GM12878 (cell line): ENCODE measurements around the gene NTN3. TPM values are rescaled to one million over a fixed set of nuclear protein-coding genes. Genes with fewer than 3 reads are reported as not detected.

ENCODE experiments used
- ATF7 ChIP-seq: fragments of 450-650 bp; IDR thresholded peaks from 2 replicates; pipeline ENCODE4 v1.6.1; 2016; ENCODE audit warnings: low read depth, mild to moderate bottlenecking
- BRCA1 ChIP-seq: IDR thresholded peaks from 2 replicates; pipeline ENCODE4 v1.6.1; 2011; ENCODE audit warnings: low read depth, low read length, improper control_type of control experiment
- CBX5 ChIP-seq: sonication (generic); IDR thresholded peaks from 2 replicates; pipeline ENCODE4 v1.6.1; 2016; ENCODE audit warnings: low read depth, moderate library complexity, mild to moderate bottlenecking, inconsistent platforms
- CHD1 ChIP-seq: IDR thresholded peaks from 2 replicates; pipeline ENCODE4 v1.6.1; 2012; ENCODE audit warnings: low read depth, low read length, improper control_type of control experiment
- EGR1 ChIP-seq, 2 experiments: IDR thresholded peaks; 1 replicate in 1 of 2; 2 replicates in 1 of 2; pipeline ENCODE4 v1.6.1; 2011 to 2012; ENCODE audit warnings: low read depth in 2 of 2, low read length in 2 of 2, borderline replicate concordance in 1 of 2, mild to moderate bottlenecking in 1 of 2, moderate library complexity in 1 of 2
- HDAC6 ChIP-seq: fragments of 200-600 bp; sonication (generic); IDR thresholded peaks from one replicate; pipeline ENCODE4 v1.8.0; 2017; ENCODE audit warnings: antibody characterized with exemption; ENCODE audit not compliant: unreplicated experiment
- IKZF1 ChIP-seq: fragments of 450-650 bp; conservative IDR thresholded peaks from 2 replicates; pipeline ENCODE4 v1.6.1; 2017; ENCODE audit warnings: antibody characterized with exemption, mild to moderate bottlenecking
- IKZF2 ChIP-seq, 2 experiments: fragments of 450-650 bp; IDR thresholded peaks; 2 replicates each; pipeline ENCODE4 v1.6.1; 2017; ENCODE audit warnings: mild to moderate bottlenecking in 2 of 2, moderate library complexity in 2 of 2
- MAX ChIP-seq: IDR thresholded peaks from 2 replicates; pipeline ENCODE4 v1.6.1; 2012; ENCODE audit warnings: low read depth, low read length, improper control_type of control experiment
- NBN ChIP-seq: fragments of 450-650 bp; IDR thresholded peaks from 2 replicates; pipeline ENCODE4 v1.6.1; 2016
- NFIC ChIP-seq: IDR thresholded peaks from 2 replicates; pipeline ENCODE4 v1.6.1; 2012; ENCODE audit warnings: low read depth, mild to moderate bottlenecking, inconsistent platforms, low read length, moderate library complexity
- NFYB ChIP-seq: IDR thresholded peaks from 2 replicates; pipeline ENCODE4 v1.6.1; 2011; ENCODE audit warnings: low read depth, mild to moderate bottlenecking, low read length, improper control_type of control experiment, moderate library complexity; ENCODE audit not compliant: insufficient read depth
- NR2C1 ChIP-seq: fragments of 450-650 bp; IDR thresholded peaks from 2 replicates; pipeline ENCODE4 v1.6.1; 2017; ENCODE audit warnings: antibody characterized with exemption, mild to moderate bottlenecking, moderate library complexity
- POLR2AphosphoS2 ChIP-seq: IDR thresholded peaks from 2 replicates; pipeline ENCODE4 v1.6.1; 2011; ENCODE audit warnings: low read depth, mild to moderate bottlenecking, low read length, improper control_type of control experiment, moderate library complexity
- RAD21 ChIP-seq: IDR thresholded peaks from 2 replicates; pipeline ENCODE4 v1.6.1; 2011; ENCODE audit warnings: mild to moderate bottlenecking, low read depth, low read length, moderate library complexity; ENCODE audit not compliant: insufficient read depth
- RBBP5 ChIP-seq: fragments of 200-600 bp; sonication (generic); conservative IDR thresholded peaks from 2 replicates; pipeline ENCODE4 v1.6.1; 2016
- STAT3 ChIP-seq: IDR thresholded peaks from 2 replicates; pipeline ENCODE4 v1.6.1; 2011; ENCODE audit warnings: low read depth, low read length, improper control_type of control experiment
- TARDBP ChIP-seq: IDR thresholded peaks from 2 replicates; pipeline ENCODE4 v1.6.1; 2016; ENCODE audit warnings: borderline replicate concordance
- TCF7 ChIP-seq: IDR thresholded peaks from 2 replicates; pipeline ENCODE4 v1.6.1; 2014; ENCODE audit warnings: antibody characterized with exemption, borderline replicate concordance
- ZNF622 ChIP-seq: fragments of 450-650 bp; IDR thresholded peaks from 2 replicates; pipeline ENCODE4 v1.6.1; 2017; ENCODE audit warnings: mild to moderate bottlenecking, inconsistent platforms
- ZZZ3 ChIP-seq: IDR thresholded peaks from 2 replicates; pipeline ENCODE4 v1.6.1; 2011; ENCODE audit warnings: low read depth; ENCODE audit not compliant: control insufficient read depth, insufficient read length
- polyA plus RNA-seq, 11 experiments: library from polyadenylated mRNA; depleted of rRNA in 4 of 11; unstranded in 6 of 11; stranded (reverse) in 5 of 11; fragments of >200 nt; fragmentation: Nextera tagmentation in 4 of 11; fragmentation: Illumina TruSeq in 1 of 11; extraction: Ambion mirVana in 4 of 11; extraction: Trizol in 1 of 11; gene quantifications; 1 replicate in 1 of 11; 2 replicates in 10 of 11; pipeline versions ENCODE4 v1.2.1 to v1.2.3, GENCODE V29; 2011 to 2016; ENCODE audit warnings: inconsistent platforms in 2 of 11, missing spikeins in 2 of 11, low read depth in 1 of 11
- total RNA-seq, 4 experiments: library from RNA; depleted of rRNA in 3 of 4; stranded (reverse); fragments of >200 nt in 3 of 4; fragmentation: Illumina TruSeq in 1 of 4; extraction: Trizol in 1 of 4; gene quantifications; 2 replicates each; pipeline versions ENCODE4 v1.2.1 to v1.2.3, GENCODE V29; 2013 to 2021
- TF ChIP-seq, protein P1 (sequence below): IDR thresholded peaks from 2 replicates; pipeline ENCODE4 v1.6.1; 2011; ENCODE audit warnings: low read depth, mild to moderate bottlenecking, low read length, moderate library complexity, borderline replicate concordance; ENCODE audit errors: extremely low read depth
- TF ChIP-seq, protein P2 (sequence below): fragments of 450-650 bp; IDR thresholded peaks from 2 replicates; pipeline ENCODE4 v1.6.1; 2016; ENCODE audit warnings: mild to moderate bottlenecking, moderate library complexity, borderline replicate concordance
- TF ChIP-seq, protein P3 (sequence below), 3 experiments: IDR thresholded peaks in 2 of 3; conservative IDR thresholded peaks in 1 of 3; 2 replicates each; pipeline ENCODE4 v1.5.1; 2011; ENCODE audit warnings: low read depth in 3 of 3, low read length in 3 of 3, mild to moderate bottlenecking in 3 of 3, control low read depth in 2 of 3, moderate library complexity in 2 of 3, inconsistent platforms in 1 of 3, mixed read lengths in 1 of 3; ENCODE audit not compliant: control insufficient read depth in 2 of 3, insufficient read depth in 1 of 3; ENCODE audit errors: extremely low read depth in 1 of 3

NTN3 gene
- total and polyA plus RNA-seq, 10 of the 15 experiments (the other 5 are each of a cell fraction or from before 2014, with no cell fraction given), result 0.04 TPM; not detected in 9

DNA sequence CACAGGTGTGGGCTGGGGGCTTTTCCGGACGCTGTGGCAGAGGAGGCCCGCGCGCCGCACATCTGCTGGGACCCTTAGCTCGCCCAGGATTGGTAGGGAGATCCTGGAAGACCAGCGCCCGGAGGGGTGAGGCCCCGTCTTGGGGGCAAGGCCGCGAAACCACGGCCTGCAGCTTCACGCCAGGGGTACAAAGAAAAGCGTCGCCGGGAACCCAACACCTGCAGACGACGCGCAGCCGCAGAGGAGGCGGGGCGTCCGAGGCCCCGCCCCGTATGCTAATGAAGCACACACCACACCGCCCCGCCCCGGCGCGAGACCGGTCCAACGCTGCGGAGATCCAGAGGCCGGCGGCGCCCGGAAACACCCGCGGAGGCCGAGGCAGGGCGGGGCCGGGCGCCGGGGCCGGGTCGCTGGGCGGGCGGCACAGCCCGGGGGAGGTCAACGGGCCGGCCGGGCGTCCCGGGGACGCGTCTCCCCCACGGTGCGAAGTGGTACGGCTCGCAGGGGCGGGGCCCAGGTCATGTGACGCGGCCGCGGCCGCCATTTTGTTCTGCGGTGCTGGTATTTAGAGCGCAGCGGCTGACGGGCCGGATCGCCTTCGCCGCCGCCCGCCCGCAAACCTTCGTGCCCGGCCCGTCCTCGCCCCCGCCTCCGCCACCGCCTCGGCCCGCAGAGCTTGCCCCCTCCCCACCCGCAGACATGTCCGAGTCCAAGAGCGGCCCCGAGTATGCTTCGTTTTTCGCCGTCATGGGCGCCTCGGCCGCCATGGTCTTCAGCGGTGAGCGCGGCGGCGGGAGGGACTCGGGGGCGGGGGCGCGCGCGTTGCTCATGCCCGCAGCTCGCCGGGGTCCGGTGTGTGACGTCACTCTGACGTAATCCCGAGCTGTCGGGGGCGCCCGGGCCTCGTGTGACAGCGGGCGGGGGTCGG lies 42.6 kb downstream of the NTN3 start, which contains the start of gene ATP6V0C (continued):
- peak; percentile 98 for TF ChIP-seq CHD1
- no peak for TF ChIP-seq STAT3
- no peak for TF ChIP-seq TCF7
- TF ChIP-seq NFYB, result no peak
- TF ChIP-seq TARDBP, result no peak
- TF ChIP-seq POLR2AphosphoS2, result peak; percentile 82; the same call in 1 of the 2 replicates
- no peak for TF ChIP-seq BRCA1
- TF ChIP-seq, protein P1, sequence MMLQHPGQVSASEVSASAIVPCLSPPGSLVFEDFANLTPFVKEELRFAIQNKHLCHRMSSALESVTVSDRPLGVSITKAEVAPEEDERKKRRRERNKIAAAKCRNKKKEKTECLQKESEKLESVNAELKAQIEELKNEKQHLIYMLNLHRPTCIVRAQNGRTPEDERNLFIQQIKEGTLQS, result peak; percentile 80
- no peak for TF ChIP-seq ZZZ3
- 0 out of 3 replicates have a peak, but pooled peaks of 1 of the 2 experiments have one; percentile 10 for TF ChIP-seq EGR1 (IDR thresholded peaks at IDR 0.05; ENCODE audit: borderline replicate concordance in 1 of 2, low read depth in 2 of 2, low read length in 2 of 2)
- no peak for TF ChIP-seq RAD21
- TF ChIP-seq NR2C1, result peak; percentile 49; the same call in 1 of the 2 replicates
- no peak for TF ChIP-seq CBX5
- no peak for TF ChIP-seq ZNF622
- peak; percentile 81 for TF ChIP-seq IKZF1
- TF ChIP-seq NFIC, result no peak
- TF ChIP-seq RBBP5, result no peak
- 0 out of 2 replicates have a peak, but pooled peaks have one; percentile 46 for TF ChIP-seq ATF7
- TF ChIP-seq, protein P2, sequence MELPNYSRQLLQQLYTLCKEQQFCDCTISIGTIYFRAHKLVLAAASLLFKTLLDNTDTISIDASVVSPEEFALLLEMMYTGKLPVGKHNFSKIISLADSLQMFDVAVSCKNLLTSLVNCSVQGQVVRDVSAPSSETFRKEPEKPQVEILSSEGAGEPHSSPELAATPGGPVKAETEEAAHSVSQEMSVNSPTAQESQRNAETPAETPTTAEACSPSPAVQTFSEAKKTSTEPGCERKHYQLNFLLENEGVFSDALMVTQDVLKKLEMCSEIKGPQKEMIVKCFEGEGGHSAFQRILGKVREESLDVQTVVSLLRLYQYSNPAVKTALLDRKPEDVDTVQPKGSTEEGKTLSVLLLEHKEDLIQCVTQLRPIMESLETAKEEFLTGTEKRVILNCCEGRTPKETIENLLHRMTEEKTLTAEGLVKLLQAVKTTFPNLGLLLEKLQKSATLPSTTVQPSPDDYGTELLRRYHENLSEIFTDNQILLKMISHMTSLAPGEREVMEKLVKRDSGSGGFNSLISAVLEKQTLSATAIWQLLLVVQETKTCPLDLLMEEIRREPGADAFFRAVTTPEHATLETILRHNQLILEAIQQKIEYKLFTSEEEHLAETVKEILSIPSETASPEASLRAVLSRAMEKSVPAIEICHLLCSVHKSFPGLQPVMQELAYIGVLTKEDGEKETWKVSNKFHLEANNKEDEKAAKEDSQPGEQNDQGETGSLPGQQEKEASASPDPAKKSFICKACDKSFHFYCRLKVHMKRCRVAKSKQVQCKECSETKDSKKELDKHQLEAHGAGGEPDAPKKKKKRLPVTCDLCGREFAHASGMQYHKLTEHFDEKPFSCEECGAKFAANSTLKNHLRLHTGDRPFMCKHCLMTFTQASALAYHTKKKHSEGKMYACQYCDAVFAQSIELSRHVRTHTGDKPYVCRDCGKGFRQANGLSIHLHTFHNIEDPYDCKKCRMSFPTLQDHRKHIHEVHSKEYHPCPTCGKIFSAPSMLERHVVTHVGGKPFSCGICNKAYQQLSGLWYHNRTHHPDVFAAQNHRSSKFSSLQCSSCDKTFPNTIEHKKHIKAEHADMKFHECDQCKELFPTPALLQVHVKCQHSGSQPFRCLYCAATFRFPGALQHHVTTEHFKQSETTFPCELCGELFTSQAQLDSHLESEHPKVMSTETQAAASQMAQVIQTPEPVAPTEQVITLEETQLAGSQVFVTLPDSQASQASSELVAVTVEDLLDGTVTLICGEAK, result no peak
- peak; percentile 37; the same call in 1 of the 2 replicates for TF ChIP-seq NBN
- peak; percentile 87 for TF ChIP-seq HDAC6
- peak; percentile 69 for TF ChIP-seq MAX
- no peak; a peak in 1 of 4 replicates for TF ChIP-seq IKZF2 (IDR thresholded peaks at IDR 0.05)
- TF ChIP-seq, protein P3, sequence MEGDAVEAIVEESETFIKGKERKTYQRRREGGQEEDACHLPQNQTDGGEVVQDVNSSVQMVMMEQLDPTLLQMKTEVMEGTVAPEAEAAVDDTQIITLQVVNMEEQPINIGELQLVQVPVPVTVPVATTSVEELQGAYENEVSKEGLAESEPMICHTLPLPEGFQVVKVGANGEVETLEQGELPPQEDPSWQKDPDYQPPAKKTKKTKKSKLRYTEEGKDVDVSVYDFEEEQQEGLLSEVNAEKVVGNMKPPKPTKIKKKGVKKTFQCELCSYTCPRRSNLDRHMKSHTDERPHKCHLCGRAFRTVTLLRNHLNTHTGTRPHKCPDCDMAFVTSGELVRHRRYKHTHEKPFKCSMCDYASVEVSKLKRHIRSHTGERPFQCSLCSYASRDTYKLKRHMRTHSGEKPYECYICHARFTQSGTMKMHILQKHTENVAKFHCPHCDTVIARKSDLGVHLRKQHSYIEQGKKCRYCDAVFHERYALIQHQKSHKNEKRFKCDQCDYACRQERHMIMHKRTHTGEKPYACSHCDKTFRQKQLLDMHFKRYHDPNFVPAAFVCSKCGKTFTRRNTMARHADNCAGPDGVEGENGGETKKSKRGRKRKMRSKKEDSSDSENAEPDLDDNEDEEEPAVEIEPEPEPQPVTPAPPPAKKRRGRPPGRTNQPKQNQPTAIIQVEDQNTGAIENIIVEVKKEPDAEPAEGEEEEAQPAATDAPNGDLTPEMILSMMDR (IDR thresholded peaks at IDR 0.05 in 2 of 3, conservative IDR thresholded peaks at IDR 0.05 in 1 of 3; ENCODE audit: control insufficient read depth in 2 of 3, extremely low read depth in 1 of 3, insufficient read depth in 1 of 3, low read depth in 3 of 3, low read length in 3 of 3), result no peak
